Gastrocnemius medialis (tissue), 4 donors: ENCODE data around the gene RHBDD1.

Experiments used
- CTCF ChIP-seq, 5 experiments: fragments of 450-650 bp in 3 of 5; fragments of 200-600 bp in 2 of 5; sonication (generic) in 2 of 5; IDR thresholded peaks in 4 of 5; conservative IDR thresholded peaks in 1 of 5; 1 replicate in 4 of 5; 2 replicates in 1 of 5; pipeline ENCODE4 v1.5.1; 2016 to 2019; ENCODE audit warnings: antibody characterized with exemption in 5 of 5, mild to moderate bottlenecking in 3 of 5, moderate library complexity in 3 of 5
- POLR2A ChIP-seq, 2 donors: fragments of 450-650 bp; IDR thresholded peaks; one replicate each; pipeline ENCODE4 v1.6.1; 2017; ENCODE audit warnings: antibody characterized with exemption in 2 of 2, mild to moderate bottlenecking in 2 of 2, moderate library complexity in 2 of 2

- TF ChIP-seq CTCF (IDR thresholded peaks at IDR 0.05 in 4 of 5, conservative IDR thresholded peaks at IDR 0.05 in 1 of 5), result no peak
- TF ChIP-seq POLR2A (IDR thresholded peaks at IDR 0.05), result no peak
These were observed 158.9 kb downstream of the RHBDD1 start for GRCh38 chr2:226994775-226995174.
